Tibial nerve (tissue), 4 donors: ENCODE data around the gene MAP3K19.

Experiments
- EP300 ChIP-seq, 2 donors: sonication (generic); formaldehyde crosslinking; IDR thresholded peaks; one replicate each; pipeline ENCODE4 v1.6.1; 2017; ENCODE audit warnings: antibody characterized with exemption in 2 of 2, mild to moderate bottlenecking in 1 of 2
- POLR2A ChIP-seq, 2 donors: fragments of 450-650 bp; IDR thresholded peaks; one replicate each; pipeline ENCODE4 v1.6.1; 2017; ENCODE audit warnings: antibody characterized with exemption in 2 of 2, mild to moderate bottlenecking in 2 of 2, moderate library complexity in 2 of 2
- TF ChIP-seq, protein P1 (sequence below), 5 experiments: fragments of 200-600 bp in 3 of 5; fragments of 450-650 bp in 2 of 5; sonication (generic) in 3 of 5; IDR thresholded peaks; one replicate each; pipeline ENCODE4 v1.5.1; 2016 to 2019; ENCODE audit warnings: antibody characterized with exemption in 5 of 5, mild to moderate bottlenecking in 3 of 5, moderate library complexity in 2 of 5

DNA sequence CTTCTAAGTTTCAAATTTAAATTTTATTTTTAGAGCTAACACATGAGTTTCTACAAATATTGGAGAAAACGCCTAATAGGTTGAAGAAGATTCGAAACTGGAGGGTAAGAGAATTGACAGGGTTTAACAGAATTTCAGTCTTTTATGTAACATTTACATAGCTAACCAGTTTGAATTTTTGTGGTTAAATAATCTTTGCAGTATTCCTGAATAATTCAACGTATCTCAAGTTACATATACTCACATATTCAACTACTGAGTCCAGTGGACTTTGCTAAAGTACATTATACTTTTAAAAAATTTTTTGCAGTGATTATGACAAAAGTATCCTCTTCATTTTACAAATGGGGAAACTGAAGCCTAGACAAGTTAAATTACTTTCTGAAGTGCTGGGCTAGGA, 94.6 kb downstream of the MAP3K19 start:
- TF ChIP-seq POLR2A (IDR thresholded peaks at IDR 0.05) (no peak), EP300 (IDR thresholded peaks at IDR 0.05) (no peak)
- TF ChIP-seq, protein P1, sequence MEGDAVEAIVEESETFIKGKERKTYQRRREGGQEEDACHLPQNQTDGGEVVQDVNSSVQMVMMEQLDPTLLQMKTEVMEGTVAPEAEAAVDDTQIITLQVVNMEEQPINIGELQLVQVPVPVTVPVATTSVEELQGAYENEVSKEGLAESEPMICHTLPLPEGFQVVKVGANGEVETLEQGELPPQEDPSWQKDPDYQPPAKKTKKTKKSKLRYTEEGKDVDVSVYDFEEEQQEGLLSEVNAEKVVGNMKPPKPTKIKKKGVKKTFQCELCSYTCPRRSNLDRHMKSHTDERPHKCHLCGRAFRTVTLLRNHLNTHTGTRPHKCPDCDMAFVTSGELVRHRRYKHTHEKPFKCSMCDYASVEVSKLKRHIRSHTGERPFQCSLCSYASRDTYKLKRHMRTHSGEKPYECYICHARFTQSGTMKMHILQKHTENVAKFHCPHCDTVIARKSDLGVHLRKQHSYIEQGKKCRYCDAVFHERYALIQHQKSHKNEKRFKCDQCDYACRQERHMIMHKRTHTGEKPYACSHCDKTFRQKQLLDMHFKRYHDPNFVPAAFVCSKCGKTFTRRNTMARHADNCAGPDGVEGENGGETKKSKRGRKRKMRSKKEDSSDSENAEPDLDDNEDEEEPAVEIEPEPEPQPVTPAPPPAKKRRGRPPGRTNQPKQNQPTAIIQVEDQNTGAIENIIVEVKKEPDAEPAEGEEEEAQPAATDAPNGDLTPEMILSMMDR (IDR thresholded peaks at IDR 0.05): no peak
